Vagina (tissue), 2 donors: Measurements from ENCODE around the gene MCM9. TPM values are rescaled to one million over a fixed set of nuclear protein-coding genes. Genes with fewer than 3 reads are reported as not detected.
A peak's percentile ranks its signal among the peaks of the same experiment; 100 is the strongest.
"Not testable (repeated sequence)": the region's sequence is repeated elsewhere in the genome, so short reads cannot be mapped to it uniquely, and the experiment has no call there.

Experiments used
- DNase-seq, 2 donors: peaks; one replicate each; pipeline ENCODE4 v3.0.0-alpha.2; 2017; ENCODE audit errors: extremely low spot score in 2 of 2
- H3K27ac ChIP-seq: fragments of 200-600 bp; sonication (generic); one replicate; pipeline ENCODE4 v1.5.1; 2019
- H3K27me3 ChIP-seq: fragments of 200-600 bp; sonication (generic); one replicate; pipeline ENCODE4 v1.5.1; 2019
- H3K36me3 ChIP-seq, 2 donors: fragments of 200-600 bp; sonication (generic); one replicate each; pipeline ENCODE4 v1.5.1; 2017 to 2019
- H3K4me1 ChIP-seq: fragments of 200-600 bp; sonication (generic); one replicate; pipeline ENCODE4 v1.5.1; 2019
- H3K4me3 ChIP-seq, 2 donors: fragments of 200-600 bp; sonication (generic); 1 replicate in 1 of 2; 2 replicates in 1 of 2; pipeline ENCODE4 v1.5.1; 2016 to 2019
- H3K9me3 ChIP-seq: fragments of 200-600 bp; sonication (generic); one replicate; pipeline ENCODE4 v1.5.1; 2019
- CTCF ChIP-seq, 3 experiments: fragments of 450-650 bp in 2 of 3; fragments of 200-600 bp in 1 of 3; sonication (generic) in 1 of 3; IDR thresholded peaks; one replicate each; pipeline ENCODE4 v1.5.1; 2017 to 2019; ENCODE audit warnings: antibody characterized with exemption in 3 of 3, mild to moderate bottlenecking in 2 of 3, moderate library complexity in 2 of 3
- POLR2A ChIP-seq, 2 donors: fragments of 450-650 bp; IDR thresholded peaks; one replicate each; pipeline ENCODE4 v1.6.1; 2017; ENCODE audit warnings: antibody characterized with exemption in 2 of 2, mild to moderate bottlenecking in 2 of 2, moderate library complexity in 2 of 2
- POLR2AphosphoS5 ChIP-seq, 2 donors: sonication (generic); formaldehyde crosslinking; IDR thresholded peaks; one replicate each; pipeline ENCODE4 v1.9.0; 2017; ENCODE audit warnings: antibody characterized with exemption in 2 of 2, mild to moderate bottlenecking in 2 of 2, low read depth in 1 of 2; ENCODE audit not compliant: insufficient read depth in 1 of 2
- intact Hi-C: fragments of 100-400 bp; cut with DNase I; formaldehyde crosslinking; loops from one replicate; pipeline ENCODE4 v1.15.1; 2023
- total RNA-seq: library from RNA; depleted of rRNA; stranded (reverse); fragments of >200 nt; gene quantifications from one replicate; pipeline ENCODE4 v1.2.3, GENCODE V29; 2016

MCM9 gene
- total RNA-seq, 1 donor from 2014 or later: 25.8 TPM

DNA sequence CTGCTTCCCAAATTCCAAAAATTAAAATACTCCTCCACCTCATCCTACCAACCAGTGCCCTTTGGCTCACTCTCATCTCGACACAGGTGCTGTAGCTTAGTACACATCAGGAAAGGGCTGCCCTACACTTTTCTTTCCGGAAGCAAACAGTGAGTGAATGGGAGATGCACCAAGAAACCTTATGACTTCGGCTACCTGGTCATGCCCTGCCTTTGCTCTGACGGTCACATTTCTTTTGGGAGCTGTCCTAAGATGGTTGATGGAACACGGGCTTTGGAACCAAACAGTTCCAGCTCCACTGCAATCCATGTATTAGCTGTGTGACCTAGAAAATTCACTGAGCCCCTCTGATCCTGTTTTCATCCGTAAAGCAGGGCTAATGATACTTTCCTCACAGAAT is 133.7 kb downstream of the MCM9 start:
- TF ChIP-seq POLR2AphosphoS5 (IDR thresholded peaks at IDR 0.05; ENCODE audit: insufficient read depth in 1 of 2, low read depth in 1 of 2) (no peak), POLR2A (IDR thresholded peaks at IDR 0.05) (no peak), CTCF (IDR thresholded peaks at IDR 0.05) (no peak)
- Histone ChIP-seq H3K4me3 (no peak overlapping the region), H3K9me3 (no peaks in the 10 kb centered on the region), H3K27ac (no peak overlapping the region), H3K4me1 (peaks cover 9% of the 10 kb centered on the region), H3K36me3 (no peaks in the 10 kb centered on the region), H3K27me3 (no peaks in the 10 kb centered on the region)
- intact Hi-C loops: no loop called here
- peak; percentile 58 to 67 for DNase-seq

DNA sequence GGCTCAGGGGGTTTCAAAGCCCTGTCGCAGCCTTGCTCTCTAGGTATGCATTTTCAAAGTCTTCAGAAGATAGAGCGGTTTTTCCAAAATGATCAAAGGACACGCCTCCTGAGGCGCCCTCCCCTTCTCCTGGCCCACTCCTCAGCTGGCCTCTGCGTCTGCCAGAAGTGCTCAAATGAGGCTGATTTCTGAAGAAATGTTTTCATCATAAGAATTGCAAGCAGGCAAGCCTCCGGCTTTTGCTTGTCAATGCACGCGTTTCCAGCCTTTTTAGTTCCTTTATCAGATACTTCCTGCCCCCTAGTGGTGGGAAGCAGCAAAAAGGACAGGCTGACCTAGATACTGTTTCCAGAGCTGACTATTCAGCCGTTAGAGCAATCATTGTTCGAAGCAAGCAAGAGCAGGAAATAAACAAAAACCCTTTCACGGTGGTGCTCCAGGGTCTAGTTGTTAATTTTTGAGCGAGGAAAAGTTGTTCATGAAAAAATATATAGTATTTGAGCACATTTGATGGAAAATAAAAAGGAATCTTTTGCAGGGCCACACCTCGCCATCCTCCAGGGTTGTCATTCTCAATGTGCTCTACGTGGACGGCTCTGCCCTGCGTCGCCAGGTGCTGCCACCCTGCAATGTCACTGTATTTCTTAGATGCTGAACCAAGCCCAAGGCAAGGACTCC is 134.4 kb downstream of the MCM9 start:
- peaks cover 9% of the 10 kb centered on the region for H3K4me1 ChIP-seq
- no peak overlapping the region for H3K27ac ChIP-seq
- DNase-seq: peak; percentile 34 to 86
- H3K4me3 ChIP-seq: no peak overlapping the region
- no peaks in the 10 kb centered on the region for H3K36me3 ChIP-seq
- H3K9me3 ChIP-seq: no peaks in the 10 kb centered on the region
- H3K27me3 ChIP-seq: no peaks in the 10 kb centered on the region
- intact Hi-C loops: no loop called here
- no peak for TF ChIP-seq POLR2A (IDR thresholded peaks at IDR 0.05)
- peak; percentile 65 to 74 (median 72) for TF ChIP-seq CTCF (IDR thresholded peaks at IDR 0.05)

DNA sequence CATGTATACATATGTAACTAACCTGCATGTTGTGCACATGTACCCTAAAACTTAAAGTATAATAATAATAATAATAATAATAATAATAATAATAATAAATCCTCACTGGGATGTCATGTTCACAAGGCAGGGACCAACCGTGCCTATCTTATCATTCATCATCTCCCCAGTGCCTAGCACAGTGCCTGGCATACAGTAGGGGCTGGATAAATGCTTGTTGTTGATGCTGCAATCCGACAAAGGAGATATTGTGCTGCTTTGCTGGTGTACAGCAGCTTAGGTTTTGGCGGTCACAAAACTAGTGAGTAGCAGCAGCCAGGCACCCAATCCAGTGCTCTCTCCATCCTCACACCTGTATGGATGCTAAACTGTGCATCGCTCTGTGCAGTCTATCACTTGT is 135.1 kb downstream of the MCM9 start:
- no peak for DNase-seq
- H3K36me3 ChIP-seq: no peaks in the 10 kb centered on the region
- intact Hi-C loops: no loop called here

GRCh38 chr6:118796548-118796947 is 138.4 kb downstream of the MCM9 start:
- intact Hi-C loops, H3K4me1 ChIP-seq, H3K36me3 ChIP-seq, H3K27ac ChIP-seq, H3K9me3 ChIP-seq, H3K27me3 ChIP-seq, H3K4me3 ChIP-seq: not testable (repeated sequence)
- peak in 1 of 2 donors; percentile 6 for DNase-seq

More for the DNA sequence above, 135.1 kb downstream of the MCM9 start:
- no peak overlapping the region for H3K4me3 ChIP-seq
- H3K27ac ChIP-seq: no peak overlapping the region
- no peak for TF ChIP-seq CTCF (IDR thresholded peaks at IDR 0.05)
- TF ChIP-seq POLR2AphosphoS5 (IDR thresholded peaks at IDR 0.05; ENCODE audit: insufficient read depth in 1 of 2, low read depth in 1 of 2): no peak
- TF ChIP-seq POLR2A (IDR thresholded peaks at IDR 0.05): no peak
- H3K27me3 ChIP-seq: no peaks in the 10 kb centered on the region
- H3K4me1 ChIP-seq: peaks cover 9% of the 10 kb centered on the region
- H3K9me3 ChIP-seq: no peaks in the 10 kb centered on the region

DNA sequence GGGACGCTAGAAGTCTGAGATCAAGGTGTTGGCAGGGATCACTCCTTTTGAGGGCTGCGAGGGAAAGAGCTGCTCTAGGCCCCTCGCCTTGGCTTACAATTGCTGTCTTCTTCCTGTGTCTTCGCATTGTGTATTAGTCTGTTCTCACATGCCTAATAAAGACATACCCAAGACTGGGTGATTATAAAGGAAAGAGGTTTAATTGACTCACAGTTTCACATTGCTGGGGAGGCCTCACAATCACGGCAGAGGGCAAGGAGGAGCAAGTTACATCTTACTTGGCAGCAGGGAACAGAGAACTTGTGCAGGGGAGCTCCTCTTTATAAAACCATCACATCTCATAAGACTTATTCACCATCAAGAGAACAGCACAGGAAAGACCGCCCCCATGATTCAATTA is 143.5 kb downstream of the MCM9 start:
- TF ChIP-seq POLR2AphosphoS5 (IDR thresholded peaks at IDR 0.05; ENCODE audit: insufficient read depth in 1 of 2, low read depth in 1 of 2) (no peak), CTCF (IDR thresholded peaks at IDR 0.05) (no peak), POLR2A (IDR thresholded peaks at IDR 0.05) (no peak)
- peaks cover 11% of the 10 kb centered on the region for H3K4me1 ChIP-seq
- intact Hi-C loops: no loop called here

More for the DNA sequence above, 143.5 kb downstream of the MCM9 start:
- Histone ChIP-seq H3K27me3 (no peaks in the 10 kb centered on the region), H3K27ac (no peak overlapping the region), H3K4me3 (no peak overlapping the region), H3K9me3 (no peaks in the 10 kb centered on the region), H3K36me3 (no peaks in the 10 kb centered on the region)
- DNase-seq: no peak
